T-helper 2 cell (primary cell): ENCODE data around the gene TTC7B.
A peak's percentile ranks its signal among the peaks of the same experiment; 100 is the strongest.

Source experiments
- DNase-seq, 5 experiments: peaks; one replicate each; pipeline versions ENCODE4 v3.0.0 to v3.0.0-alpha.2; 2012 to 2022

Gene TTC7B

DNA sequence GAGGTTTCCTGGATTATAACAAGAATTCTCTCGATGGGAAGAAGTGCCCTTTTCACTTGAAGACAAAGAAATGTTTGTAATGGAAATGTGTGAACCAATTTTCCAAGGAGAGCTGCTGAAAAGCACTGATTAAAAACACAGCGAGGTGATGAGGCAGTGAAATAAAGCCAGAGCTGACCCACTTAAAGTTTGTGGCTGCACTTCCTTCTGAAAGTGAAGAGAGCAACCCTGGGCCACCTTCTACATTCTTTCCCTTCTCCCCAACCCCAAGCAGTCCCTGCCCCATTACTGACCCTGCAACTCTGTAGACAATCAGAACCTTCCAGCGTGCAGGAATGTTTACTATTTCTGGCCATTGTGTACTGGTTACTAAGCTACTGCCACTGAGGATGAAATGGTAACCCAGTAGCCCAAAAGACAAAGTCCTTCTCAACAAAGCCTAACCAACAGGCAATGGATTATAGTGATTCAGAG, 173.9 kb downstream of the TTC7B start:
- DNase-seq, result no peak

DNA sequence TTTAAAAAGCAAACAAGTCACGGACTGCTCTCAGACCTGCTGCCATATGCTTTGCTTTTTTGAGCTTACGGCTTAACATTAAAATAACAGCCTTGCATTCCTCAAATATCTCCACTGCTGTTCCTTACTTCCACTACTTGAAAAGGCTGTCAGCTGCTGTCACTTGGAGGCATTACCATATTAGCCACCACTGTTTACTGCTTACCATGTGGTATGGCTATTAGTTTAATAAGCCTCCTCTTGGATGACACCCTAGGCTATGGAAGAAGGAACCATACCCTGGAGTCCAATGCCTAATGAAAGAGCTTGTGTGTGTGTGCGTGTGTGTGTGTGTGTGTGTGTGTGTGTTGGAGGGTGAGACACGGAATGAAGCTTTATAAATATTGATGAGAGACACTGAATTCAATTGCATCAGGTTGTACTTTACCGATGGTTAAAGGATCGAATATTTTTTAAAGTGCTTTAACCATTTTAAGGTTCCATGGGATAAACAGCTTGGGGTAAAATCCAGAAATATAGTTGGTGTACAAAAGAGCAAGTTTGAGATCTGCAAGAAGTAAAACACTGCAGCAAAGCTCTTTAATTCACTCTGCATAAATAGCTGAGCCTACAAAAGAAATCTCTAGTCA, 174.5 kb downstream of the TTC7B start:
- no peak for DNase-seq

DNA sequence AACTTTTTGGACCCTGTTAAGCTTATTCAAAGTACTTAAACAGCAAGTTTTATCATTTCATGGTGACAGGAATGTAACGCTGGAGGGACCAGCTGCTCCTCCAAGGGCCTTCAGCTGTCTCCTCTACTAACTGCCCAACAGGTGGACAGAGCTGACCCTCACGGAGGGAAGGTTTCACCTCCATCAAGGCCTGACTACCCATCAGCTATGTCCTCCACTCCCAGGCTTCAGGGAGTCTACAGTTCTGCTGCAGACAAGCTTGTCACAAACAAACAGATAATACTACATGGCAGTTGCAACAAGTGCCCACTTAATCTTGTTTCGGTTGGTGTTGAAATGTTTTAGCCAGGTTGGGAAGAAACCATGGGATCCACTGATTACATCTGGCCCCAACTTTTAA, 175.1 kb downstream of the TTC7B start:
- no peak for DNase-seq

DNA sequence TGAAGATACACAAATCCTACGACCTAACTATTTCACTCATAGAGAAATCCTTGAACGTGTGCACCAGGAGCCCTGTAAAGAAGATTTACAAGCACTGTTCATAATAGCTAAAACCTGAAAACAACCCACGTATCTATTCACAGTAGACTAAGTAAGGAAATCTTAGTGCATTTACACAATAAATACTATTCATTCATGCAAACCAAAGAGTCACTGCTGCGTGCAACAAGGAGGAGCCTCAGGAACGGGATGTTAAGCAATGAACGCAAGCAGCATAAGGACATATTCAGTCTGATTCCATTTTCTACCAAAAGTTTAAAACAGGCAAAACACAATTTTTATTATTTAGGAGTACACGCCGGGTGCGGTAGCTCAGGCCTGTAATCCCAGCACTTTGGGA, 176.6 kb downstream of the TTC7B start:
- no peak for DNase-seq

DNA sequence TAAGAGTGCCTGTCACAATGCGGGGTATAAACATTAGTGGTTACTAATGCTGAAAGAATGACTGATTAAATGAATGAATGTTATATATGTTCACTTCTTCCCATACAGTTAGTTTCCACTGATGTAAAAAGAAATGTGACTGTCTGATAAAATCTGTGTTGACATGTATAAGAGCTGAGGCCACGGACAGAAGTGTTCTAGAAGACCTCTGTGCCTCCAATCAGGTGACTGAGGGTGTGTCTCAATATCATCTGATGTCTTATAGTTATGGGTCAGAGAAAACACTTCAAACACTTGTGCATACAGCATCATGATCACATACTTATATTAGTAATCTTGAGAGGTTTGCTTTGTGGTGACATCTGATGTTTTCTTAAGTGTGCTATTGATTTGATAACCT, 183.4 kb downstream of the TTC7B start:
- DNase-seq, result peak in 1 of 5 experiments; percentile 27

DNA sequence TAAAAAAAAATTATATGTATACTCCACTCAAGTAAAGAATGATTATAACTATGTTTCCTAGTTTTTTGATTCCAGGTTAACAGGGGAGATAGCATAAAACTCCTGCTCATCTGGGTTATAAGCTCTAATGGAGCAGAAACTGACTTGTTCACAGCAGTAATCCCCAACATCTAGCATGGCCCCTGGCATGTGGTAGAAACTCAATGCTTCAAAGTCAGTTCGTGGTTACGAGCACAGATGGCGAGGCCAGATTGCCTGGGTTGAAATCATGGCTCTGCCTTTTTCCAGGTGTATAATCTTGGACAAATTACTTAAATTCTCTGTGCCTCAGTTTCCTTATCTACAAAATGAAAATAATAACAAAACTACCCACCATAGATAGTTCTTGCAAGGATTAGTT, 183.8 kb downstream of the TTC7B start:
- peak in 1 of 5 experiments; percentile 6 for DNase-seq

DNA sequence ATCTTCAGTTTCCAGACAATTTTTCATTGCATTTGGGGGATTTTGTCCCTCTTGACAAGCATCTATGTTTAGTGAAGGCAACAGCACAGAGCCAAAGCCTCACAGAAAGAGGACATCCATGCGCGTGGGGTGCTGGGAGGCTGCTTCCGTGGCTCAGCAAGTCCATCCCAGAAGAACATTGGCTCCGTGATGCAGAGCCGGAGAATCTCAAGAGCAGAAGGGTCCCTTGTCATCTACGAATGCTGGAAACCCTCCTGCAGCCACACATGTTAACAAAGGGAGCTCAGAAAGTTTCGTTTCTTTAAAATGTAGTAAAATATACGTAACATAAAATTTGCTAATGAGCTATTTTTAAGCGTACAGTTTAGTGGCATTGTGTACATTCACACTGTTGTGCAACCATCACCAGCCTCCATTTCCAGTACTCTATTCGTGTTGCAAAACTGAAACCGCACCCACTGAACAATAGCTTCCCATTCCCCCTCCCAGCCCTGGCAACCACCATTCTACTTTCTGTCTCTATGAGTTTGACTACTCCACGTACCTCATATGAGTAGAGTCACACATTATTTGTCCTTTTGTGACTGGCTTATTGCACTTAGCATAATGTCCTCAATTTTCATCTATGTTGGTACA, 185.9 kb downstream of the TTC7B start:
- no peak for DNase-seq

DNA sequence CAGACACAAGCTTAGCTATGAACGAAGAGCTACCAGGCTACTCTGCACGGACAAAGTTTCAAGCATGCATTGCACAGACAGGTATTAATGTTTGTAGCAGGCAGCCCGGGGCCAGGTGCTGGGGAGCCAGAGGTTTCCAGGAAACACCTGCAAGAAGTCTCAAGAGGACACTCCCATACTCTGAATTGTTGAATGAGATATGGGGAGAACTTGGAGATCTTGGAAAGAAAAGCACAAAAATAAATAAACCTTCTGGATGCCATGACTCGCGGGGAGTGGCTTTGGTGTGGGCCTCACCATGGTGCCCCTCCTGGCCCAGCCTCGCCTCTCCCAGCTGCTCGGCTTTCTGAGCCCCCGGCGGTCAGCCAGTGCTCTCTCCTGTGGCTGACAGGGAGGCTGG, 186.8 kb downstream of the TTC7B start:
- DNase-seq, result no peak

DNA sequence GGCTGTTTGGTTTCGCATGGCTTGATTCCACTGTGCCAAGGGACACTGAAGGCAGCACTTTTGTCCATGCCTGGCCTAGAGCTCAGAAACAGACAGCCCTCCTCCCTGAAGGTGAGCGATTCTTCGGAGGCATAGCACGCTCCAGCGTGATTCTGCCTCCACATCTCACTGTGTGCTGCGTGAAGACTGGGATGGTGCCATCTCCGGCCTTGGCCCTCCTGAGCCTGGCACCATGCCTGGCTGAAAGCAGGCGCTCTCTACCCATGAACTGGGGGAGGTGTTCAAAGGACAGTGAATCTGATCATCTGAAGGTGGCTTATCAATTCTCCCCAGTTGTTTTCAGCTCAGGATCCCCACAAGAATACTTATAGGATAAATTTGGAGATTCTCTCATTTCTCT, 187.4 kb downstream of the TTC7B start:
- no peak for DNase-seq

DNA sequence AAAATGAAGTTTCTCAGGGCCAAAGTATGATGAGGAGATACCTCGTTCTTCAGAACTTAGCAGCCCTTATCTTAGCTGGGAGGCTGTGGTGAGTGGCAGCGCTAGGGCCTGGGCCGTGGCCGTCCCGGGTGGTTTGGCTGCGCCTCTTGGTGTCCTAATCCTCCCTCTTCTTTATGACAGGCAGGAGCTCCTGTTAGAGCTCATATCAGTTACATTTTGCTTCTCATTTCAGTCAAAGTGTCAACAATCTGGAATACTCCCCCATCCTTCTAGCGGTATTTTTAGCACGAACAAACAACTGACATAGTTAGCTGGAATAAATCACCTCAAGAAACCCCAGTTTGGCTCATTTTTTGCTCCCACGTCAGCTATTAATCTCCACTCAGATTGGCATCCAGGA, 188.8 kb downstream of the TTC7B start:
- DNase-seq, result no peak

DNA sequence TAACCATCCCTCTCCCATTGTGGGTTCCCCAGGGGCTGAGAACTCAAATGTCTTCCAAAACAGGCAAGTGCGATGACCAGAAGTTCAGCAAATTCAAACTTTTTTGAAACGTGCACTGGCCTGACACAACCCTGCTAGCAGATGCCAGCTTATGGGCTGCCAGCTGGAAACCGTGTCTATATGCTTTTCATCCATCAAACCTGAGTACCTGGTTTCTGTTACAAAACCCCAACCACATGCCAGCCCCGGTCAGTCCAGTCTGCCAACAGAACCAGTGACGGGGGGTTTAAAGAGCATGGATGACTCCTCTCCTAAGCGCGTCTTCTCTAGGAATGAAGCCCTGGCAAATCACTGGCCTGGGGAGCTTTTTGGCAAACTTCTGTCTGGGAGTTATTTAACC, 189.7 kb downstream of the TTC7B start:
- no peak for DNase-seq

DNA sequence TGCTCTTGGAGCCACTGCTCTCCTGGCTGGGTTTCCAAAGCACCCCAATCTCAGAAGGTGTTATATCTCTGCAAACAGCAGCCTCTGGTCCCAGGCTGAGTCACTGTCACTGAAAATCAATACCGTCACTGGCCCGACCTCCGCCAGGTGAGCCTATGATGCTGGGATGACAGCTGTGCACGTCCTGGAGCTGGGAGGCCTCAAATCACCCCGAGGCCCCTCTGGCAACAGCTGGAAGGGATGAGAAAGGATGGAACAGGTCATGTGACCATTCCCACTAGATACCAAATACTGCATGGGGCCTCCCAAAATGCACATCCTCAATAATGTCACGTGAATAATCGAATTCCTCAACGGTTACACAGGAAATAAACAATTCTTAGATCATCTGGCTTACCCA, 190.8 kb downstream of the TTC7B start:
- DNase-seq, result no peak

DNA sequence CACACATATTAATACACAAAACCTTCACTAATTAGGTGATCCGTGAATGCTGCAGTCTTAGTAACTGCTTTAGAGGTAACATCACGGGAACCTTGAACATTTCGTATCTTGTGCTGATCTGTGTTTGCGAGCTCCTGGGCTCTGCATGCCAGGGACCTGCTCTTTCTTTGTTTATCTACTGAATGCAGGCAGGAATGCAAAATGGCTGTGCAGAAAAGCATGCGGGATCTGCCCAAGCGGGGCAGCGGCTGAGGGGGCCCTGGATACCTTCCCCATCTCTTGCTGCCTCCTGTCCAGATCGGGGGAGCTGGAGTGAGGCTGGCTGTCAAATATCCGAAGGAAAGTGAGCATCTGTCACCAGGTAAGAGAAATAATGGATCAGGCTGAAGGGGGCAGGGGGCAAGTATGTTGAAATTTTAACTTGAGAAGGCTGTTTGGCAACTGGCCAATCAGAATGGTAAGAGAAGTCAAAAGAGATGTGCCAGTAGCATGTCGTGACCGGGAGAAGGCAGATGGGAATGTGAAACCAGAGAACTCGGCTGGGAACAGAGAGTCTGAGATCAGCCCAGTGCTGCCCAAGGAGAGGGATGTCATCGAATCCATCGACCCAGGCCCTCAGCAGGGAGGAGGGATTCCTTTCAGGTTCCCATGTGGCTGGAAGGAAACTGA, 191.4 kb downstream of the TTC7B start:
- DNase-seq, result no peak

DNA sequence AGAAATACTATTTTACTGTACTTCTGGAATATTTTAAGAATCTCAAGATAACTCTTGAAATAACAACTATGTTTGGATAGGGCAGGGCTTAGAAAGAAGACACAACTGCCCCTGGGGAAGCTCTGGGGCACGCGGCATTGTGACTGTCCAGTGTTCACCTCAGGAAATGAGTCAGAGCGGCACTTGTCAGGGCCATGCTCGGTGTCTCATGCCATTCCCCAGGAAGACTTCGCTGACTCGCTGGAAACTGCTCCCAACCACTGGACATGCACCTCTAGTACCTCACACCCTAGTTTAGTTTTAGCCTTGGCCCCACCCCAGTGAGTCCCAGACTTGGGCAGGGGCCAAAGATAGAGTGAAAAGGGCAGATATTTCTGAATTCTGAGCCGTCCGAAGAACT, 192.0 kb downstream of the TTC7B start:
- DNase-seq, result no peak

DNA sequence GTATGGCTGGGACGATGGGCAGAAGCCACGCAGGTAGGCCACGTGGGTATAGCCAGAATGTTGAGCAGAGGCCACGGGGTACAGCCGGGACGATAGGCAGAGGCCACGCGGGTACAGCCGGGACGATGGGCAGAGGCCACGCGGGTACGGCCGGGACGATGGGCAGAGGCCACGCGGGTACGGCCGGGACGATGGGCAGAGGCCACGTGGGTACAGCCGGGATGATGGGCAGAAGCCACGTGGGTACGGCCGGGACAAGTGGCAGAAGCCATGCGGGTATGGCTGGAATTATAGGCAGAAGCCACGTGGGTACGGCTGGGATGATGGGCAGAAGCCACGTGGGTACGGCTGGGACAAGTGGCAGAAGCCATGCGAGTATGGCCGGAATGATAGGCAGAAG, 195.0 kb downstream of the TTC7B start:
- no peak for DNase-seq

DNA sequence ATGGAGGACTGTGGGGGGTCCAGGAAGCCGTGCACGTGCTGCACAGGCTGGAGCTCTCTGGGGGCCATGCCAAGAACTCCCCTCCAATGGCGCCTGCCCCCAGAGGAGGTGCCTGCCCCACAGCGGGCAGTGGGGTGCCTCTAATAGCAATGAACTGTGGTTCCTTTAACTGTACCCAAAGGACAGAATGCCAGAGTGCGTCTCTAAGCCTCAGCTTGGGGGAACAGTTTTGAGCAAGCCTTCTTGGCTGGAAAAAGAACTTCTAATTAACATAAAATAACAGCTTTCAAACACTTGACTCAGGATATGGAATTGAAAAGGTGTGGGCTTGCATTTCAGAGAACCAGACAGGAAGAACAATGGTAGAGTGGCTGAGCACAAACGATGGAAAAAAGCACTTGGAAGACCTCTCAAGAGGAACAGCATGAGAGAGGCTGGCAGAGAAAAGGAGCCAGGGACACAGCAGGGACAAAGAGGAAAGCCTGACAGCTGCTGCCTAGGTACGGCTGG, 195.6 kb downstream of the TTC7B start:
- DNase-seq, result no peak

DNA sequence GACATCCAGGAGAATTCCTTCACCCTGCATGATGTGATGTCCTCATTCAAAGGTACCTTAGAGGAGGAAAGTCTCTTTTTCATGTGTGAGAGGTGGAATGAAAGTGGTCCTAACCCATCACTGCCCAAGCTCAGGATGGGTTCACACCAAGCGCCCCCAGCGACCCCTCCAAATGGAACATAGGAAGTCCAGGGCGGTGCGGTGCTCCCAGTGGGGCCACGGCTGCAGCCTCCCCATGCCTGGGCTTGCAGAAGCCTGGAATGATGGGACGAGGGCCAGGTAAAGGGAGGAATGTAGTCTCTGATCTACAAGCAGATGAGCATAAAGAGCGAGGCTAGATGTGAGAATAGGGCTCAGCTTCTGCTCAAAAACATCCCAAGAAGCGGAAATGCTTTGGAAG, 196.3 kb downstream of the TTC7B start:
- DNase-seq, result no peak

DNA sequence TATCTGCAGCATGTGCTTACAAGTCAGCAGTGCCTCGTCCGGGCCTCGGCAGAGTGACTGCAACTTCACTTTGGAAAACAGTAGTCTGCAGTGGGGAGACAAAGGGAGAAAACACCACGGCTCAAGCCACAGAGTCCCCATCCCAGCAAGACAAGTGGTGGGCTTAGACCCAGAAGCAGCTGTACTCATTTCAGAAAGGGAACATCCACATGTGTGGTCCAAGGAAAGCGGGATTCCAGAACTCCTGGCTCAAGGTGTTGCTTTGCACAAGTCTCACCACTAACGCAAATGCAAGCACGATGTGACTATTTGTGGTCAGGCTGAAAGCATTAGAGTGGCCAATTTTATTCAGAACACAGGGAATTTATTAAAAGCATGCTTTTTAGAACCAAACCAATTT, 198.3 kb downstream of the TTC7B start:
- DNase-seq, result no peak

DNA sequence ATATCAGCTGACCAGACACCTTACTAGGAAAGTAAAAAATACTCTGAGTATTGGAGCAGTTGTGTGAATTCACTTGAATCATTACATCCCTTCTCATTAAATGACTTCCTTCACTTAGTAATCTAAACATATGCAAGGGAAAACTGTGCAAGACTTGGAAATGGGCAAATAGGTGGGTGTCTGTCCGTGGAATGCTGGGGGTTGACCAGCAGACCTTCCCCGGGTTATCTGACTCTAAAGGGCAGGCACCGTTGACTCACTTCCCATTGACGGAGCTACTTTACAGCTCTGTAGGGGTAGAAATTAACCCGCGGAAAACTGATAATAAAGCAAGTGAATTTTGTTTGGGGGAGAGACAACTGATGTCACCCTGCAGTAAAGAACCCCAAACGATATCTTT, 199.3 kb downstream of the TTC7B start:
- DNase-seq, result no peak

DNA sequence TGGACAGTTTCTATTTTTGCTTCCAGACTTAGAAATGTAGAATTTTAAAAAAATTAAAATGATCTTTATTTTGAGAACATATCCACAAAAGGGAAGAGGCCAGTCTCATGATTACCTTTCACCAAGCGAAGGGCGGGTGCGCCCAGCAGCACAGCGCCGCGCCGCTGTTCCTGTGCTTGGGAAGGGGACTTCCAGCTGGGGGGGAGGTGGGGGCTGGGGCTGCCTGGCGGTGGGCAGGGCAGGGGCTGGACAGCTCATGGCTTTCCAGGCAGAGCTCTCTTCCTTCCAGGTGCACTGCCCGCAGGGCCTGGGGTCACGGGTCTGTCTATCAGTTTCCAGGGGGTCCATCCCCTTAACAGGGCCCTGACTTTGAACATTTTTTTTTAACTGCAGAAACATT, 199.9 kb downstream of the TTC7B start:
- DNase-seq, result no peak

DNA sequence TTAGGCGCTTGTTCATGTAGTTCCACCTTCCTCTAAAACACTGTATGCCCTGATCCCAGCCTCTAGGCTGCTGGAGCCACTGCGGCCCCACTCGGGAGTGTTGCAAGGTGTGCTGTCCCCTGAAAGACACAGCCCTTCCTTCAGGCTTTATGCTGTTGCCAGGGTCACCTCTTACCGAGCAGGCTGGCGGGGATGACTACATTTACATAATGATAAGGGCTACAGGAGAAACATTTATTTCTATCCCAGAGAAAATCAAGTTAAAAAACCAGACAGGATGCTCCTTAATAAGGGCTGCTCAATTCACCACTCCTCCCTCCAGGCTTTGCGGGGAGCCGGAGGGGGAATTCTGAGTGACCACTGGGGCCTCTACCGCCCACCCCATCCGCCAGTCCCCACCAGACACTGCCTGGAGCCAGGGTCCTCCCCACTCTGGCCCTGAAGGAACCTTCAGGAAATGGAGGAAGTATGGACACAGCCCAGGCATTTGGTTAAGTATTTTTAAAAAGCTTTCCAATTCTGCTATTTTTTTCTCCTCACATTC, 200.6 kb downstream of the TTC7B start:
- no peak for DNase-seq

DNA sequence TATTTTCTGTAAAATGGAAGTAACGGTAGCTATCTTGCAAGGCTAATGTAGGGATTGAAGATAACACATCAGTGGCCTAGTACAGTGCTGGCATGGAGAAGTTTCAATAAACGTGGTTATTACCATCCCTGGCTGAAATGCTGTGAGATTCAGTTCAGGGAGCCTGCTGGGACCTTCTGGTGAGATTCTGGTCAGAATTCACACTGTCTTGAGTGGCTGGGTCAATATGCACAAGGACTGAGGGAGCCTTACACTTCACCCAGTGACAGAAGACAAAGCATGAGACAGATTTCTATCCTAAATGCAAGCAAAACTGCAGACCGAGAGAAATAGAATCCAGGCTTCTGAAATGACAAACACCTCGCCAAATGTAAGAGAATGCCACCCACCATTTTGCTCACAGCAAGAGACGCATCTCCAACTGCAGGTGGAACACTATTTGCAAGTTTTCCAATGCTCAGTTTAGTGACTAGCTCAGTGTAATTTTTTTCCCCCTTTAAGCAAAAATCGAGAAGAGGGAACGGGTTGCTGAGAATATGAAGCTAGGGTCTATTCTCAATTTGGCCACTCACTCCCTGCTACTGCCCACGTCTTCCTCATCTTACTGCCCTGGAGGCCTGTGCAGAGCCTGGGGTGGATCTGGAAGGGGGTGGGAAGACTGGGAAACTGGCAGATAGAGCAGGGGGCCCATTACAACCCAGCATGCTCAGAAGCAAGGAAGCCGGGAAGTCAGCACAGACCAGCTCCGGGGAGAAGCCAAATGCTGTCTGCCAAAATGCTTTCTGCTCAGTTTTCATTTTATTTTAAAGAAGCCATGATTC, 201.3 kb downstream of the TTC7B start:
- DNase-seq, result no peak

DNA sequence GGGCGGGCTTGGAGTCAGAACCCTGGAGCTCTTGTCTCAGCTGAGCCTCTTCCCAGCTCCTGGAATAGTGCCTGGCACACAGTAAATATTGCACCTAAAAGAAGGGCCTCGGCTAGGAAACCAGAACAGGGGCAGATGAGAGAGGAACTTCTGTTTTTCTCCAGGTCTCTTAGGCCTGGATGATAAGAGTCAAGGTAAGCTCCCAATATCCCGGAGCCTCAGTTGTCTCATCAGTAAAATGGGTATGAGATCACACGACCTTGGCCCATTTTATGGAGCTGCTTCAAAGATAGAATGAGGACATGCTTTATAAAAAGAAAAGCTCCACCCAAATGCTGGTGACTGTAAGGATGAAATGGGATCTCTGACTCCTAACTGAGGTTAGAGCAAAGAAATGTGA, 202.2 kb downstream of the TTC7B start:
- DNase-seq, result no peak
